NCI-H524 treated with DMSO at 0.1 percent for 48 hours (cell line): ENCODE data around the gene EDA2R.

Experiments
- DNase-seq: peaks from one replicate; lab custom pipeline; 2025; lab: John Stamatoyannopoulos, UW

The EDA2R gene

GRCh38 chrX:66638591-66639500 is at the start of gene EDA2R:
EDA2R (minus strand) TSS chrX:66639078; CDS start chrX:66616020, 23,058 bp downstream.
- DNase-seq = no peak

DNA sequence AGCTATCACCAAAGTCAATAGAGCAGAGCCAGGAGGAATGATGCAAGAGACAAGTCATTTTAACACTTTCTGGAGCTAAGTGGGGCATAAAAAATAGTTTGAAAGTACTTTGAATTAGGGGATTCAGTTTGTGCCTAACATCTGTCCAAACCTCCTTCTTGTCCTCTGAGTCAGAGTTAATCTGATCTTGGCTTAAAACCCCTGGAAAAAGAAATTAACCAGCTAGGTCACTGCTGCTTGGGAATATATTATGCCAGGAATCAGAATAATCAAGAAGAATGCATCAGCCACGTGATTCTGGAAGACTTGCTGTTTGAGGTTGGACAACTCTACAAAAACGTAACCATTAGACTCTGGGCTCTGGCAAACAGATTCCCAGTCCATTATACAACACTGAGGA is 45.3 kb upstream of the EDA2R start:
- DNase-seq = no peak

DNA sequence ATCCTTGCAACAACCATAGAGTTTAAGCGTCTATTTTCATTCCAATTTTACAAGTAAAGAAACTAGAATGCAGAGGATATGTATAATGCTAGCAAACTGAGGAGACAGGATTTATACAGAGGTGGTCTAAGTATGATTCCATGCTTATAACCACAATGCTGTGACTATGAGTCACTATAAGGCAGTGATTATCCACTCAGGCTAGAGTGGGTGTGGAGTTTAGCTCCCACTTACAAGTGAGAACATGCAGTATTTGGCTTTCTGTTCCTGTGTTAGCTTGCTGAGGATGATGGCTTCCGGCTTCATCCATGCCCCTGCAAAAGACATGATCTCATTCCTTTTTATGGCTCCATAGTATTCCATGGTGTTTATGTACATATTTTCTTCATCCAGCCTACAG is 41.6 kb upstream of the EDA2R start:
- no peak for DNase-seq

DNA sequence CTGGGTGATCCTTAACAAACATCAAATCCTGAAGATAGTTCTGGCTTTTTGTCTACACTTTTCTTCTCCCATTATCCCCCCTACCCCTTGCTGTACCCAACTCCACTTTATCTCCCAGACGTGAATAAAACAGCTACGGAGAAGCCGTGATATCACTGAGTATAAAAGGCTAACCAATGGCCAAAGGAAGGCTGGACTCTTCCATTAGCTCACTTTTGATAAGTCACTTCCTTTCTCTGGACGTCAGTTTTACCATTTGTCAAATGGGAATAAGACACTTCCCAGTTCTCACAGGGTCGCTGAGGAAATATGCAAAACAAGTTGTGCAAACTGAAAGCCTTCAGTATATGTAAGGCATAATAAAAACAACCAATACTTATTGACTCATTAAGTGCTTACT is 38.6 kb upstream of the EDA2R start:
- DNase-seq = no peak

DNA sequence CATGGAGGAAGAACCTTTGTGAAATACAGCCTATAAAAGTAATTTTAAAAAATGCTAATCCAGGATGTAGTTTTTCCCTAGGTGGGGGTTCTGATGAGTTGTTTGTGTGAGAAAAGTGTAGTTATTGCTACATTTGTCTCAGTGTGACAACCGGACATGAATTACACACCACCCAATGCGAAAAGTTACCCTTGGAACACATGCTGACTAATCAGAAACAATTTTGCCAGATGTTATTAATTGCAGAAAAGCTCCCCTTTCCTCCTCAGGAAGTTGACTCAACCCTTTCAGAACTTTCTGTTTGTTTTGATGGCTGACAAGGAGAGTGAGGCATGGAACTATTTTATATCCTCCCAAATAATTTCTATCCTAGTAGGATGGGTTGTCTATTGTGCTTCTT is 38.1 kb upstream of the EDA2R start:
- no peak for DNase-seq

DNA sequence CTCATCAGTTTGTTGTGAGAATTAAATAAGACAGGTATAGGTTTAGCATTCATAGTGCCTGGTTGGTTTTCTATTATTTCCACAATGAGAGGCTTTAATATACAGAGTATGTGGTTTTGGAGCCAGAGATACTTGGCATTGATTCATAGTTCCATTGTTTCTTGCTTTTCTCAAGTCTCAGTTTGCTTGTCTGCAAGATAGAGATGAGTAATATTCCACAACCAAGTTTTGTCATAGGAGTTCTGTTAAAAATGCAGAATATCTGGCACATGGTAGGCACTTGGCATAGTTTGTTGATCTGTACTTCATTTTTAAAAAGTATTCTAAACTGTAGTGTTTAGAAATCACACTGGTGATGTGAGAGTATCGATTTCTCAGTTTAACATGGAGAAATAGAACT is 37.5 kb upstream of the EDA2R start:
- DNase-seq = no peak

DNA sequence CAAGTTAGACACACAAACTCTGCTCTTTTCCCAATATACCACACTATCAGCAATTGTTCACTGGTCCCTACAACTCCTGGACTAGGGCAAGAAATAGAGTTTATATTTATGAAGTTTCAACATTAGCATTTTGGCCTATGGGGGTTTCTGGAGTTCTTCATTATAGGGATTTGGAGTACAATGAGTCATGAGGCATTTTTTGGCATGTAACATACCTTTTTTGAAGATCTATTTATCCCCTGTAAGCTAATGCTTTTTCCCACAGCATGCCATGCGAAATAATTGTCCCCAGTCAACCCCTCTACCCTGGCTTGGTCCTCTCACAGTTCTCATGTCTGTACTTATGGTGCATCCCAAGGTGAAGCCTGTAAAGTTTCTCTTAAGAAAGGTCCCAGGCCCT is 36.7 kb upstream of the EDA2R start:
- no peak for DNase-seq

DNA sequence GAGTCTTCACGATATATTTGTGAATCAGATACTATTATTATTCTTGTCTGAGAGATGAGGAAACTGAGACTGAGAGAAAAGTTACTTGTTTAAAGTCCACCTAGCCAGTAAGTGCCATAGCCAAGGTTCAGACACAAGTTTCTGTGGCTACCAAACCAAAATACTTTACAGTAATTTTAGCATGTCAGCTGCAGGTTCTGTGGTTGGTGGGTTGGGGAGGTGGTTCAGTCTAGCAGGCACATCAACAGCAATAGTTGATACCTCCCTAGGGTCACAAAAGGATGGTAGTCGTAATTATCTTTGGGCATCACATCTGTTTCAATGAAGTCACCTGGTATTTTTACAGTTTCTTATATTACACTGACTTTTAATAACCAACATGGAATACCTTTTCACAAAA is 35.6 kb upstream of the EDA2R start:
- DNase-seq = no peak

DNA sequence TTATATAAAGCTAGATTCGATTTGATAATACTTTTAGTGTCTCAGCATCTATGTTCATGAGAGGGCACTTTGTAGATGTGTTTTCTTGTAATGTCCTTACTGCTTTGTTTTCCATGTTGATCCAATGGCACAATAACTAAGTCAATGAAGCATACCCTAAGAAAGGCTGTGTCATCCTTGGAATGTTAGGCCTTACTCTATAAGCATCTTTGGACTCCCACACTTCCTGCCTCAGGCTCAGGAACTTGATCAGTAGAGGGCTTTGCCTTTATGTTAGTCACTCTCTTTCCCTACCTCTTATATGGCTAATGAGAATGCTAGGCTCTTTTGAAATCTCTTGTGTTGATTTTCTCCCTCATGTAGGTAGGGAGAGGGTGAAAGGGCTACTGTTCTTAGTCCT is 33.2 kb upstream of the EDA2R start:
- DNase-seq = no peak

DNA sequence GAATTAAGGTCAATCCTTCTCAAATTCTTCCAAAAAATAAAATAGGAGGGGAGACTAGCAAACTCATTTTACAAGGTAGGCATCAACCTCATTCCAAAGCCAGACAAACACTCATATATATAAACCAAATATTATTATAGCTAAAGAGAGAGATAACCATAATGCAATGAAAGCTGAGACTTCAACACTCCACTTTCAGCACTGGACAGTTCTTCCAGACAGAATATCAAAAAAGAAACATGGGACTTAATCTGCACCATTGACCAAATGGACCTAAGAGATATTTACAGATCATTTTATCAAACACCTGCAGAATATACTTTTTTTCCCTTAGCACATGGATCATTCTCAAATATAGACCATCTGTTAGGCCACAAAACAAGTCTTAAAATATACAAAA is 15.5 kb upstream of the EDA2R start:
- DNase-seq = no peak

- no peak for DNase-seq
Measured at GRCh38 chrX:66635360-66635759, 3.5 kb downstream of the EDA2R start.

DNA sequence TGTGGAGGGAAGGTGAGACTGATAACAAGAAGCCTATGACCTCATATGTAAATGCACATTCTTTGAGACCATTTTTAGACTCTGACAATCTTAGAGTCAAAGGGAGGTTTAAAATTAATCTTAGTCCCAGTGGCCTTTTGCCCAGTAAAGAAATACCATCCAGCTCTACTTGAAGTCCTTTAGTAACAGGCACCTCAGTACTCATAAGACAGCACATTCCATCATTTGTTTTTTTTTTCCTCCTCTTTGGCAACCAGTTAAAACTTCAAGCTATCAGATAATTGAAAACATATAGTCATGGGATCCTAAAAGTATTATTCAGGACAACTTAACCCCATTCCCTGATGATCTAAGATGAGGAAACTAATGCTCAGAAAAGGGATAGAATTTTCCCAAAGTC is 4.6 kb downstream of the EDA2R start:
- DNase-seq = no peak

GRCh38 chrX:66633541-66633940 is 5.3 kb downstream of the EDA2R start:
- no peak for DNase-seq

- no peak for DNase-seq
Measured at GRCh38 chrX:66632981-66633380, 5.9 kb downstream of the EDA2R start.

- no peak for DNase-seq
Measured at GRCh38 chrX:66632473-66632872, 6.4 kb downstream of the EDA2R start.

DNA sequence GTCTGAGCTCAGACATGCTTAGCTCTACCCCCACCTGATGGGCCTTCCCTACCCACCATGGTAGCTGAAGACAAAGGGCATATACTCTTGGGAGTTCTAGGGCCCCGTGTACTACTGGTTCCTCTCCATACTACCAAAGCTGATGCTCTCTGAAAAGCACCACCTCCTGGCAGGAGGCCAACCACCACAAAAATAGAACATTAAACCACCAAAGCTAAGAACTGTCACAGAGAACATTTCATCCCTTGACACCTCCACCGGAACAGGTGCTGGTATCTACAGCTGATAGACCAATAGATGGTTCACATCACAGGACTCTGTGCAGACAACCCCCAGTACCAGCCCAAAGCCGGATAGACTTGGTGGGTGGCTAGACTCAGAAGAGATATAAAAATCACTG is 13.4 kb downstream of the EDA2R start:
- no peak for DNase-seq

GRCh38 chrX:66622209-66622608 is 16.7 kb downstream of the EDA2R start:
- no peak for DNase-seq

DNA sequence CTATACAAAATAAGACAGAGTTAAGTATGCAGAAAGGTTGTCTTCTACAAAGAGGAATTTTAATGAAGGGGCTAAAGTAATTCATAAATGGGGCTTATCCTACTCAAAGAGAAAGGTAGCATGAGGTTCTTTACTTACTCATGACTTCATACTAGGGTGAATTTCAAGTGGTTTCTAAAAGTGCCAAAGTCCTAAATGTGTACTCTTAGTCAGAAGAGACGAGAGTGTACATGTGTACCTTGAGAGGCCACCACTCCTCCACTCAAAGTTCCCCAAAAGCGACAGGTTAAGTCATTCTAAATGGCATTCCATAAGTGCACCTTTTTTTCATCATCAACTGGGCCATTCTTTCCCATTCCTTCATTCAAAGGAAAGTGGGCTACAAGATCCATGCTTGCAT is 21.9 kb downstream of the EDA2R start:
- DNase-seq = no peak

DNA sequence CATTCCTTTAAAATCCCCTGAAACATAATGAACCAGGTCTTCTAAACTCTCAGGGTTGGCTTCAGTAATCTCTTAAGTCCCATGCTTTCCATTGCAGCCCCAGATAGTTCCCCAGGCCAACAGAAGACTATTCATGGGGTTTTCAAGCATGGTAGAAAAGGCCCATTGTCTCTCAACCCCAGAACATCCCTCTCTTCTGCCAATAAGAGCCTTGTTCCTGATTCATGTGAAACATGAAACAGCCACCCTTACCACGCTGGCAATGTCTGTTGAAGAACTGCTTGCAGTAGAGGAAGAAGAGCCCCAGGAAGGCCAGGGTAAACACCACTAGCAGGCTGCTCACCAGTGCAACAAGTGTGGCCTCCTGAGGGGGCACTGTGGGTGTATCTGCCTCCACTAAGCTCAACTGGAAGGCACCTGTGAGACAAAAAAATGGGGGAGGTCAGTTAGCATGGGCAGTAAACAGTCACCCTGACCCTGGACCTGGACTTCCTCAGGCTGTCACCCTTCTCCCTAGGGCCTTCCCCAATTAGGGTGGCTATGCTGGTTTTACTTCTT is 36.4 kb downstream of the EDA2R start:
- no peak for DNase-seq

- DNase-seq = no peak
Measured at GRCh38 chrX:66601522-66601921, 37.4 kb downstream of the EDA2R start.

DNA sequence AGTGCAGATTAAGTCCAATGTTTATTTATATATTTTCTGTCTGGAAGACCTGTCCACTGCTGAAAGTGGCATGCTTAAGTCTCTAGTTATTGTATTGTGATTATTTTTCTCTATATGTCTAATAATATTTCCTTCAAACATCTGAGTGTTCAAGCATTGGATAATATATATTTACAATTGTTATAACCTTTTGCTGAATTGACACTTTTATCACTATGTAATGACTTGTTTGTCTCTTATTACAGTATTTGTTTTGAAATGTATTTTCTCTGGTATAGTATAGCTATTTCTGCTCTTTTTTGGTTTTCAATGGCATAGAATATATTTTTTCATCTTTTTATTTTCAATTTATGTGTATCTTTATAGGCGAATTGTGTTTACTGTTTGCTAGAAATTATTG is 59.7 kb downstream of the EDA2R start:
- no peak for DNase-seq

DNA sequence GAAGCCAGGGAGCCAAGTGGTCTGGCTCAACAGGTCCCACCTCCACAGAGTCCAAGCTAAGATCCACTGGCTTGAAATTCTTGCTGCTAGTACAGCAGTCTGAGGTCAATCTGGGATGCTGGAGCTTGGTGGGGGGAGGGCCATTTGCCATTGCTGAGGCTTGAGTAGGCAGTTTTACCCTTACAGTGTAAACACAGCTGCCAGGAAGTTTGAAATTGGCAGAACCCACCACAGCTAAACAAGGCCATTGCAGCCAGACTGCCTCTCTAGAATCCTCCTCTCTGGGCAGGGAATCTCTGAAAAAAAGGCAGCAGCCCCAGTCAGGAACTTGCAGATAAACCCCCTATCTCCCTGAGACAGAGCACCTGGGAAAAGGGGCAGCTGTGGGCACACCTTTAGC is 84.9 kb downstream of the EDA2R start:
- DNase-seq = no peak

DNA sequence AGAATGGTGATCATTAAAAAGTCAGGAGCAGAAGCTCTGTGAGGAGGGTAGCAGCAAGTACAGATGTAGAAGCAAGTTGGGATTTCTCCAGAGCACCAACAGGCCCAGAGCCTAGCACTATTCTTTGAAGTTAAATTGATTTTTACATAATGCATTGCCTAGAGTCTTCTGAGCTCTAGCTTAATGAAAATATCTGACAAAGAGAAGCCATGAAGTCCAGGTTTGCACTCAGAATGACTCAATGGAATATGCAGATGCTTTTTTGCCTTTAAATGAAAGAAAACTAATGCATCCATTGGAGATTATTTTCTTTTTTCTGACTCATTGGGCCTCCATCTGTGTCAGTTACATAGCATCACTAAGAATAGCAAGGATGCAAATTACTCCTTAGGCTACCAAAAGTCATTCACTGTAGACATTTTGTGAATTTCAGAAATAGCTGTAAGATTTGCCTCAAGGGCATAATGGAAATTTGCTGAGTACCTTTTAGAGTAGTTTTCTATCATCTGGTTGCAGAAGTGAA is 91.0 kb downstream of the EDA2R start:
- DNase-seq = no peak
